HG02852 (cell line): ENCODE measurements around the gene HERC4.
"Not testable (repeated sequence)": the region's sequence is repeated elsewhere in the genome, so short reads cannot be mapped to it uniquely, and the experiment has no call there.

Experiments used
- ATAC-seq: cut with Tn5 transposase; IDR thresholded peaks from one replicate; pipeline ENCODE4 v1.9.1; 2021; ENCODE audit warnings: mild to moderate bottlenecking, moderate library complexity; ENCODE audit not compliant: unreplicated experiment

HERC4 gene

GRCh38 chr10:67893637-67894036 is 181.4 kb downstream of the HERC4 start:
- no peak for ATAC-seq

GRCh38 chr10:67884842-67885670 is 190.0 kb downstream of the HERC4 start:
- ATAC-seq = peak; percentile 63

DNA sequence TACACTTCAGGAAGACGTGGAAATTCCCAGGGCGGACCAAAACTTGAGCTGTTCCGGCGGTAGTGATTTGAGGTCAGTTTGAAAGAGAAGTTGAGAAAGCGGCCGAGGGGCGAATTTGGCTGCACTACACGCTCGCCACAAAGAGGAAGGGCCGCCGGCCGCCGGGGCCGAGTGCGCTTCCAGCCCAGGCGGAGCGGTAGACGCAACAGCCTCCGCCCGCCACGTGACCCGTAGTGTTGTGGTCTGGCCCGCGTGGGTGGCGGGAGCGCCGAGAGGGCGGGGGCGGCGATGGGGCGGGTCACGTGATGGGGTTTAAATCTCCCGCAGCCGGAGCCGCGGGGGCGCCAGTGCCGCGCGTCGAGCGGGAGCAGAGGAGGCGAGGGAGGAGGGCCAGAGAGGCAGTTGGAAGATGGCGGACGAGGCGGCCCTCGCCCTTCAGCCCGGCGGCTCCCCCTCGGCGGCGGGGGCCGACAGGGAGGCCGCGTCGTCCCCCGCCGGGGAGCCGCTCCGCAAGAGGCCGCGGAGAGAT is 190.7 kb downstream of the HERC4 start, which contains the start of gene SIRT1:
Gene SIRT1 (plus strand): TSS at position 344 of the 529 bp plus-strand sequence. CDS start 66 bp downstream, at position 410.
- ATAC-seq = peak; percentile 83

- ATAC-seq = no peak
Measured at GRCh38 chr10:67883710-67884312, 191.3 kb downstream of the HERC4 start.

DNA sequence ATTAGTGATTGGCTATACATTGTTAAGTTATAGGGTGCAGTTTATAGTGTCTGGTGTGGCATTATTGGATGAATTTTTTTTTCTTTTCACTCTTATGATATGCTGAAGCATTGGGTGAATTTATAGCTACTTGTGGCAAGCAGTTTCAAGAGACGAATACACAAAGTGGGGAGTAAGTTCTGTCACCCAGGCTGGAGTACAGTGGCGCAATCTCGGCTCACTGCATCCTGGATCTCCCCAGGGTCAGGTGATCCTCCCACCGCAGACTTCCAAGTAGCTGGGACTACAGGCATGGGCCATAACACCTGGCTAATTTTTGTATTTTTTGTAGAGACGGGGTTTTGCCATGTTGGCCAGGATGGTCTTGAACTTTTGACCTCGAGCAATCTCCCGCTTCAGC is 196.9 kb downstream of the HERC4 start:
- ATAC-seq = no peak

DNA sequence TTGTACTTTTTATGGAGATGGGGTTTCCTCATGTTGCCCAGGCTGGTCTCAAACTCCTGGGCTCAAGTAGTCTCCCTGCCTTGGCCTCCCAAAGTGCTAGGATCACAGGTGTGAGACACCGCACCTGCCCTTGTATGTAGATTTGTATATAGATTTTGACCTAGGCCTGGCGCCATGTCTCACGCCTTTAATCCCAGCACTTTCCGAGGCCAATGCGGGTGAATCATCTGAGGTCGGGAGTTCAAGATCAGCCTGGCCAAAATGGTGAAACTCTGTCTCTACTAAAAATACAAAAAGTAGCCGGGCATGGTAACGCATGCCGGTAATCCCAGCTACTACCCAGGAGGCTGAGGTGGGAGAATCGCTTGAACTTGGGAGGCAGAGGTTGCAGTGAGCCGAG is 197.7 kb downstream of the HERC4 start:
- not testable (repeated sequence) for ATAC-seq

DNA sequence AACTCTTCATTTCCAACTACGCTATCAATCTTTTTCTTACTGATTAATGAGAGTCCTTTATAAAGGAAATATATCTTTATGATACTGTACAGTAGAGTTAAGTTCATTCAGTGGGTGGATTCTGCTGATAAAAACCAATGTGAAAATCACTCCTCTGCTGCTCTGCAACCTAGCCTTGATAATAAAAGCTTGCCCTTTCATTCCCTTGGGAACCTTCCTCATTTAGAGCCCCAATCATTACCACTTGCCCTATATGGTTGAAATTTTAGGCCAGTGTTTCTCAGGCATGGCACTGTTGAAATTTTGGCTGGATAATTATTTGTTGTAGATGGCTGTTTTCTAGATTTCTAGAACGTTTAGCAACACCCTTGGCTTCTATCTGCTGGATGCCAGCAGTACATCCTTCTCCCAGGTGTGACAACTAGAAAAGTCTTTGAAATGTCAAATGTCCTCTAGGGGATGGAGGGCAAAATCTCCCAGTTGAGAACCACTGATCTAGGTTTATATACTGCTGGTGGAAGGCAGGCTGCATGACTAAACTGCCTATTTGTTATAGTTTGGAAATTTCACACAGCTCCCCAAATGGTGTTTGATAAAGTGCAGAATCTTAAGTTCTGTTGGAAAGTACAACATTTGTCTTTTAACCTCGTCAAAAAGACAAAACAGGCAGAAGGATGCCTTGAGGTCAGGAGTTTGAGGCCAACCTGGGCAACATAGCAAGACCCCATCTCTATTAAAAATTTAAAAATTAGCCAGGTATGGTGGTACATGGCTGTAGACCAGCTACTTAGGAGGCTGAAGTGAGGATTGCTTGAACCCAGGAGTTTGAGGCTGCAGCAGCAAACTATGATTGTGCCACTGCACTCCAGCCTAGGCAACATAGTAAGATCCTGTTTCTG is 199.5 kb downstream of the HERC4 start:
- no peak for ATAC-seq
